ENCODE measurements around the gene GASK1B. TPM values are rescaled to one million over a fixed set of nuclear protein-coding genes. Genes with fewer than 3 reads are reported as not detected.
A peak's percentile ranks its signal among the peaks of the same experiment; 100 is the strongest.

Gene GASK1B
- total and polyA plus RNA-seq, 2 donors (not counting 3 experiments of a cell fraction or from before 2014, with no cell fraction given) = 160 to 235 TPM

DNA sequence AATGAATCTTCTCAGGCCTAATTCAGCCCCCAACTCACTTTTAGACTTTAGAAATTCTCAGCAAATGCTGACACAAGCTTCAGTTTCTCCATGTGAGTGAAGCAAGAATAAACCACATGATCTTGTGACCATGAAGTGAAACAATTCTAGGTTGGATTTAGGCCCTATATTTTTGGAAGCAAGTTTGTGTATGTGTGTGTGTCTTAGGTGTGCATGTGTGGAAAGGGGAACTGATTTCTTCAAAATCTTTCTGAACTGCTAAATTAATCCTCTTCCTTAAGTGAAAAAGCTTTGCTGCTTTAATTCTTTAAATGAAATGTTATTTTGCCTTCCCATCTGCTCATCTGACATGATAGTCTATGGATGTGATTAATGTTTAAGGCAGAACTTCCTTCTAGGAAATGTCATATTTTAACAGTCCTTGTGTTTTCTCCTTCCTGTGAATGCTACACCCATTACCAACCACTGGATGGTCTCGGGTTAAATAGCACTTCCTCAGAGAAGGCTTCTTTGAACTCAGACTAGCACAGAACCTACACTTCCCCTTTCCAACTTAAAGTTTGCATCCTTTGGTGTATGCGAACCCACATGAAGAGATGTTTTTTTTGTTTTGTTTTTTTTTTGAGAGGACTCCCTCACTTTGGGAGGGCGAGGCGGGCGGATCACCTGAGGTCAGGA lies 36.3 kb upstream of the GASK1B start:
- Histone ChIP-seq H3K4me3 (replicated peaks in 1 of 3; ENCODE audit: insufficient read depth in 1 of 3, low read depth in 1 of 3, low read length in 3 of 3) (no peak overlapping the region), H3K9ac (replicated peaks; ENCODE audit: extremely low read depth, insufficient read depth, low read length) (no peak overlapping the region), H3K36me3 (ENCODE audit: control insufficient read depth in 2 of 2, extremely low read depth in 1 of 2, insufficient read depth in 2 of 2, low read length in 2 of 2) (peaks cover 0 to 2% of the 10 kb centered on the region in 2 experiments), H3K79me2 (ENCODE audit: control insufficient read depth, insufficient read depth, low read length) (no peaks in the 10 kb centered on the region), H3K9me3 (replicated peaks; ENCODE audit: control insufficient read depth, insufficient read depth, low read length) (no peaks in the 10 kb centered on the region), H3K4me2 (ENCODE audit: insufficient read depth, low read length) (no peak overlapping the region), H4K20me1 (replicated peaks; ENCODE audit: control insufficient read depth, extremely low read depth, insufficient read depth, low read length) (no peaks in the 10 kb centered on the region), H2AFZ (ENCODE audit: low read depth, low read length) (peak overlapping the region; percentile 44), H3K9me1 (replicated peaks; ENCODE audit: control insufficient read depth, extremely low read depth, insufficient read depth, low read length) (no peaks in the 10 kb centered on the region), H3K27me3 (ENCODE audit: control insufficient read depth in 2 of 2, insufficient read depth in 2 of 2, low read length in 2 of 2) (no peaks in the 10 kb centered on the region), H3K4me1 (ENCODE audit: control insufficient read depth, extremely low read depth, insufficient read depth, low read length) (peaks cover 15% of the 10 kb centered on the region), H3K27ac (ENCODE audit: insufficient read depth, low read depth, low read length) (no peak overlapping the region)
- intact Hi-C loops (cut with micrococcal nuclease) (no loop called here), dilution Hi-C loops (cut with MboI; ENCODE audit: extremely low pct_ligation_motif_present, low sequenced_read_pairs) (no loop called here)
- TF ChIP-seq GATA2 (IDR thresholded peaks at IDR 0.05; ENCODE audit: insufficient read depth, insufficient read length, low read depth, low read length) (no peak), EZH2 (IDR thresholded peaks at IDR 0.05; ENCODE audit: borderline replicate concordance, low read depth, low read length, severe bottlenecking) (no peak), MYC (IDR thresholded peaks at IDR 0.05; ENCODE audit: low read depth, low read length) (no peak), JUN (IDR thresholded peaks at IDR 0.05; ENCODE audit: borderline replicate concordance, insufficient read depth, insufficient read length, low read depth) (no peak), POLR2AphosphoS5 (IDR thresholded peaks at IDR 0.05; ENCODE audit: insufficient read depth, low read depth, low read length) (no peak), POLR2A (IDR thresholded peaks at IDR 0.05; ENCODE audit: low read depth, low read length) (no peak), FOS (IDR thresholded peaks at IDR 0.05; ENCODE audit: borderline replicate concordance, insufficient read depth, low read length) (no peak)
- TF ChIP-seq, protein P1, sequence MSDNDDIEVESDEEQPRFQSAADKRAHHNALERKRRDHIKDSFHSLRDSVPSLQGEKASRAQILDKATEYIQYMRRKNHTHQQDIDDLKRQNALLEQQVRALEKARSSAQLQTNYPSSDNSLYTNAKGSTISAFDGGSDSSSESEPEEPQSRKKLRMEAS (IDR thresholded peaks at IDR 0.05; ENCODE audit: insufficient read depth, insufficient read length) = no peak
- TF ChIP-seq, protein P2, sequence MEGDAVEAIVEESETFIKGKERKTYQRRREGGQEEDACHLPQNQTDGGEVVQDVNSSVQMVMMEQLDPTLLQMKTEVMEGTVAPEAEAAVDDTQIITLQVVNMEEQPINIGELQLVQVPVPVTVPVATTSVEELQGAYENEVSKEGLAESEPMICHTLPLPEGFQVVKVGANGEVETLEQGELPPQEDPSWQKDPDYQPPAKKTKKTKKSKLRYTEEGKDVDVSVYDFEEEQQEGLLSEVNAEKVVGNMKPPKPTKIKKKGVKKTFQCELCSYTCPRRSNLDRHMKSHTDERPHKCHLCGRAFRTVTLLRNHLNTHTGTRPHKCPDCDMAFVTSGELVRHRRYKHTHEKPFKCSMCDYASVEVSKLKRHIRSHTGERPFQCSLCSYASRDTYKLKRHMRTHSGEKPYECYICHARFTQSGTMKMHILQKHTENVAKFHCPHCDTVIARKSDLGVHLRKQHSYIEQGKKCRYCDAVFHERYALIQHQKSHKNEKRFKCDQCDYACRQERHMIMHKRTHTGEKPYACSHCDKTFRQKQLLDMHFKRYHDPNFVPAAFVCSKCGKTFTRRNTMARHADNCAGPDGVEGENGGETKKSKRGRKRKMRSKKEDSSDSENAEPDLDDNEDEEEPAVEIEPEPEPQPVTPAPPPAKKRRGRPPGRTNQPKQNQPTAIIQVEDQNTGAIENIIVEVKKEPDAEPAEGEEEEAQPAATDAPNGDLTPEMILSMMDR (IDR thresholded peaks at IDR 0.05; ENCODE audit: extremely low read depth in 1 of 2, insufficient read depth in 1 of 2, low read depth in 1 of 2, low read length in 2 of 2) = no peak
- FAIRE-seq = no peak
- BruUV-seq (replicated peaks) = no TSS peak
- no peak for DNase-seq (ENCODE audit: low read depth, low spot score)
- ChIA-PET POLR2A (no interaction called here), CTCF (no interaction called here)
